ENCODE measurements around the gene RTL9. TPM values are rescaled to one million over a fixed set of nuclear protein-coding genes. Genes with fewer than 3 reads are reported as not detected.

The RTL9 gene
- total and polyA plus RNA-seq, 9 of the 15 experiments (the other 6 are each of a cell fraction or from before 2014, with no cell fraction given), result 0.04 to 0.35 (median 0.13) TPM; not detected in 1

- no peak for TF ChIP-seq EP300 (IDR thresholded peaks at IDR 0.05; ENCODE audit: low read length)
- TF ChIP-seq ETV1 (tag; conservative IDR thresholded peaks at IDR 0.05; ENCODE audit: low read depth), result no peak
- TF ChIP-seq, protein P1, sequence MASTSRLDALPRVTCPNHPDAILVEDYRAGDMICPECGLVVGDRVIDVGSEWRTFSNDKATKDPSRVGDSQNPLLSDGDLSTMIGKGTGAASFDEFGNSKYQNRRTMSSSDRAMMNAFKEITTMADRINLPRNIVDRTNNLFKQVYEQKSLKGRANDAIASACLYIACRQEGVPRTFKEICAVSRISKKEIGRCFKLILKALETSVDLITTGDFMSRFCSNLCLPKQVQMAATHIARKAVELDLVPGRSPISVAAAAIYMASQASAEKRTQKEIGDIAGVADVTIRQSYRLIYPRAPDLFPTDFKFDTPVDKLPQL (IDR thresholded peaks at IDR 0.05; ENCODE audit: extremely low read depth, insufficient read length), result no peak
- peak; percentile 91 for TF ChIP-seq PRDM10 (IDR thresholded peaks at IDR 0.05; ENCODE audit: partially characterized antibody)
- TF ChIP-seq ZNF175 (CRISPR knock-in tag; IDR thresholded peaks at IDR 0.05; ENCODE audit: low read depth), result peak; percentile 67; the same call in 1 of the 2 replicates
- TF ChIP-seq SREBF2 (CRISPR knock-in tag; IDR thresholded peaks at IDR 0.05), result no peak
- TF ChIP-seq TCF3 (CRISPR knock-in tag; IDR thresholded peaks at IDR 0.05), result no peak
- TF ChIP-seq ZBTB33 (CRISPR knock-in tag; IDR thresholded peaks at IDR 0.05), result 0 out of 2 replicates have a peak, but pooled peaks have one; percentile 26
- TF ChIP-seq TAF7 (tag; IDR thresholded peaks at IDR 0.05), result peak; percentile 89
- TF ChIP-seq, protein P2, sequence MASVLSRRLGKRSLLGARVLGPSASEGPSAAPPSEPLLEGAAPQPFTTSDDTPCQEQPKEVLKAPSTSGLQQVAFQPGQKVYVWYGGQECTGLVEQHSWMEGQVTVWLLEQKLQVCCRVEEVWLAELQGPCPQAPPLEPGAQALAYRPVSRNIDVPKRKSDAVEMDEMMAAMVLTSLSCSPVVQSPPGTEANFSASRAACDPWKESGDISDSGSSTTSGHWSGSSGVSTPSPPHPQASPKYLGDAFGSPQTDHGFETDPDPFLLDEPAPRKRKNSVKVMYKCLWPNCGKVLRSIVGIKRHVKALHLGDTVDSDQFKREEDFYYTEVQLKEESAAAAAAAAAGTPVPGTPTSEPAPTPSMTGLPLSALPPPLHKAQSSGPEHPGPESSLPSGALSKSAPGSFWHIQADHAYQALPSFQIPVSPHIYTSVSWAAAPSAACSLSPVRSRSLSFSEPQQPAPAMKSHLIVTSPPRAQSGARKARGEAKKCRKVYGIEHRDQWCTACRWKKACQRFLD (CRISPR knock-in tag; IDR thresholded peaks at IDR 0.05), result peak; percentile 88
- no peak for TF ChIP-seq C11orf30 (IDR thresholded peaks at IDR 0.05; ENCODE audit: low read depth)
- TF ChIP-seq IRF9 (tag; IDR thresholded peaks at IDR 0.05), result no peak
- TF ChIP-seq, protein P3, sequence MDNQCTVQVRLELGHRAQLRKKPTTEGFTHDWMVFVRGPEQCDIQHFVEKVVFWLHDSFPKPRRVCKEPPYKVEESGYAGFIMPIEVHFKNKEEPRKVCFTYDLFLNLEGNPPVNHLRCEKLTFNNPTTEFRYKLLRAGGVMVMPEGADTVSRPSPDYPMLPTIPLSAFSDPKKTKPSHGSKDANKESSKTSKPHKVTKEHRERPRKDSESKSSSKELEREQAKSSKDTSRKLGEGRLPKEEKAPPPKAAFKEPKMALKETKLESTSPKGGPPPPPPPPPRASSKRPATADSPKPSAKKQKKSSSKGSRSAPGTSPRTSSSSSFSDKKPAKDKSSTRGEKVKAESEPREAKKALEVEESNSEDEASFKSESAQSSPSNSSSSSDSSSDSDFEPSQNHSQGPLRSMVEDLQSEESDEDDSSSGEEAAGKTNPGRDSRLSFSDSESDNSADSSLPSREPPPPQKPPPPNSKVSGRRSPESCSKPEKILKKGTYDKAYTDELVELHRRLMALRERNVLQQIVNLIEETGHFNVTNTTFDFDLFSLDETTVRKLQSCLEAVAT (IDR thresholded peaks at IDR 0.05), result peak; percentile 35 to 52; a peak in 1 of 4 replicates
- TF ChIP-seq HDAC1 (IDR thresholded peaks at IDR 0.05), result peak in 1 of 2 experiments; percentile 46; a peak in 2 of 4 replicates
Measured at GRCh38 chrX:110317820-110318663, 40.6 kb upstream of the RTL9 start, which contains the start of gene AMMECR1 (continued).

Data from K562 (cell line).